HG03378 (cell line): ENCODE data around the gene ADGRG1.

Experiments
- ATAC-seq: cut with Tn5 transposase; IDR thresholded peaks from one replicate; pipeline ENCODE4 v1.9.1; 2021; ENCODE audit warnings: mild to moderate bottlenecking, moderate library complexity; ENCODE audit not compliant: unreplicated experiment

ADGRG1 gene

DNA sequence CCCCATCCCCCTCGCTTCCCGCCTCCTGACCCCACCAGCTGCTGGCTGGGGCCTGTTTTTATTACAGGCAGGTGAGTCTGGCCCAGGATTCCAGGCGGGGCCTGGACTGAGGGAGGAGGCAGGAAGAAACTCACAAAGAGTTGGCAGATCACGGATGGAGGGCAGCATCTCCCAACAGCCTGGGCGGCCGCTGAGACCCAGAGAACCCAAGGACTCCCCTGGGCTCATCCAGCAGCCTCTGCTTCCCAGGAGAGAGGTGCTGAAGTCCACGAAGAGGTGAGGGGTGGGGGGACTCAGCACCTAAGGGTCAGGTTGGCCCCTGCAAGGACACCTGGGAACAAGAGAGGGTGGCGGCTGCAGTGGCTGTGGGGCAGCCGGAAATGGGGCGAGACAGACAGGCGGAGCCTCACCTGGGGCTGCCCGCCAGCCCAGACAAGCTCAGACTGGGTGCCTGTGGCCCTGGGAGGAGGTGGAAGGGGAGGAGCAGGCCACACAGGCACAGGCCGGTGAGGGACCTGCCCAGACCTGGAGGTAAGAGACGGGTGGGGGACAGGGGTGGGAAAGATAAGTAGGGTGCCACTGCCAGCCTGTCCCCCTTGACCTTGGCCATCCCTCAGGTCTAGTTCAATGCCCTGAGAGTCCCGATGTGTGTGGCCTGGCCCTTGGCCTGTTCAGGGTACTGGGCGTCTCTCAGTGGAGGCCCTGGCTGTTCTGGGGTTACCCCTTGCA, 8.7 kb upstream of the ADGRG1 start:
- no peak for ATAC-seq

- no peak for ATAC-seq
Observed at GRCh38 chr16:57620335-57621231, 7.8 kb upstream of the ADGRG1 start.

DNA sequence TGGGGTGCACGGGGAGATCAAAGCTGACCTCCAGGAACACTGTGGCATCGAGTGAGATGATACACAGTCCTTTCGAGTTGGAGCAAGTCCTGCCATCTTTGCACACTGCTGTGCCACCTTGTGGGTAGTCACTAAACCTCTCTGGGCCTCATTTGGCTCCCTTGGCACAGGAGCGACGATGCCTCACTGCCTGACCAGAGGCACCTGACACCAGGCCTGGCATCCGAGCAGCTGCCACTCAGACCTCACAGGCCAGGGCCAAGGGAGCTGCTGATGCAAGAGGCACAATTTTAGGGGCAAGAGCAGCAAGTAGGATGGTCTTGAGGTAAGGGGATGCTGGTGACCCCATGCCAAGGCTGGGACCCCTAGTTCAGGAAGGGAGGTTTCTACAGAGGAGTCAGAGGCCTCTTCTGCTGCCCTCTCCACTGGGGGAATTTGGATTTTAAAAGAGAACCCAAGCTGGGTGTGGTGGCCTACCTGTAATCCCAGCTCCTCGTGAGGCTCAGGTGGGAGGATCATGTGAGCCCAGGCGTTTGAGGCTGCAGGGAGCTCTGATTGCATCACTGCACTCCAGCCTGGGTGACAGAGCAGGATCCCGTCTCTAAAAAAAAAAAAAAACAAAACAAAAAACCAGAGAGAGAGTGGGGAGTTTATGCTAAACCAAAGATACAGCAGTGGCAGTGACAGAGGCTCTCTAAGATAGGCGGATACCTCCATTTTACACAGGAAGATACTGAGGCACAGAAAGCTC, 6.7 kb upstream of the ADGRG1 start:
- no peak for ATAC-seq

GRCh38 chr16:57622361-57623250, 5.8 kb upstream of the ADGRG1 start:
- no peak for ATAC-seq

- no peak for ATAC-seq
Observed at GRCh38 chr16:57623251-57624043, 5.0 kb upstream of the ADGRG1 start.

DNA sequence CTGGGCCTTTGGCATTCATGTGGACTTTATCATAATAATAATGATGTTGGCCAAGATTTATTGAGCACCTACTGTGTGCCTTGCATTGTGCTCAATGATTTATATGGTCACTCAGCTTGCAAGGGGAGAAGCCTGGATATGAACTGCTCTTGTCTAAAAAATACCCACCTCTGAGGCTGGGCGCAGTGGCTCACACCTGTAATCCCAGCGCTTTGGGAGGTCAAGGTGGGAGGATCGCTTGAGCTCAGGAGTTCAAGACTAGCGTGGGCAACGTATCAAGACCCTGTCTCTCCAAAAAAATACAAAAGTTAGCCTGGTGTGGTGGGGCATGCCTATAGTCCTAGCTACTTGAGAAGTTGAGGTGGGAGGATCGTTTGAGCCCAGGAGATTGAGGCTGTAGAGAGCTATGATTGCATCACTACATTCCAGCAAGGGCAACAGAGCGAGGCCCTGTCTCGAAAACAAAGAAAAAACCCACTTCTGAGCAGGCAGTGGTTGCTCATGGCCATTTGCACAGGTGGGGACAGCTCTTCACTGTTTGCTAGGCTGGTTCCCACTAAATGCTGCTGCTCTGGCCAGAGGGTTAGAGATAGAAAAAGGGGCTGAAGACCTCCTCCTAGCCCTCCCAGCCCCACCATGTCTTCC, 4.3 kb upstream of the ADGRG1 start:
- ATAC-seq, result no peak

DNA sequence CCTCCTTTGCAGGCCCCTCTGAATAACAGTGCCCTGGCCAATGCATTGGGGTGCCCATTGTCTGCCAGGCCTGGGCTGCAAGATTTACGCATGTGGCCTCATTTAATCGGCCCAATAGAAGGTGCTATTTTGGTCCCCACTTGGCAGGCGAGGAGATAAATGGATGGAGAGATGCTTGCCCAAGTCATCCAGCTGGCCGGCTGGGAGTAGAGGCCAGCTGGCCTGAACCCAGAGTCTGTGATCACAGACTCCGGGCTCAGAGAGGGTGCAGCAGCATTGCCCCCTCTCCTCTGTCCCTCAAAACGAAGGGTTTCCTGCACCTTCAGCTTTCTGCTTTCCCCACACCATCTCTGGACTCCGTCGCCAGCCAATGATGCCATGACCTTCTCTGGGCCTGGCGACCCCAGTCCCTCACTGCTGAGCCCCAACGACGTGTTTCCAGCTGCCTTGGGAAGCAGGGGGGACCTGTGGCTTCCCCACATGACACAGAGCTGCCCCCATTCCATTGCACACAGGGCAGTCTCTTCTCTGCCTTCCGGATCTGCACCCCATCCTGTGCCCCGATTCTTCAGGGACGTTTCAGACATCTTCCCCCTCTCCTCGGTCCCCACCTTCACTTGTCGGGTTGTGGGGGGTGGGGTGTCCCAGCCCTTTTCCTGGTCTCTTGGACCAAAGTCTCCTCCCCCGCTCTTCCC, 3.5 kb upstream of the ADGRG1 start:
- no peak for ATAC-seq

- no peak for ATAC-seq
Observed at GRCh38 chr16:57626420-57627170, 1.8 kb upstream of the ADGRG1 start.

- no peak for ATAC-seq
Observed at GRCh38 chr16:57627184-57627871, 1.1 kb upstream of the ADGRG1 start.

DNA sequence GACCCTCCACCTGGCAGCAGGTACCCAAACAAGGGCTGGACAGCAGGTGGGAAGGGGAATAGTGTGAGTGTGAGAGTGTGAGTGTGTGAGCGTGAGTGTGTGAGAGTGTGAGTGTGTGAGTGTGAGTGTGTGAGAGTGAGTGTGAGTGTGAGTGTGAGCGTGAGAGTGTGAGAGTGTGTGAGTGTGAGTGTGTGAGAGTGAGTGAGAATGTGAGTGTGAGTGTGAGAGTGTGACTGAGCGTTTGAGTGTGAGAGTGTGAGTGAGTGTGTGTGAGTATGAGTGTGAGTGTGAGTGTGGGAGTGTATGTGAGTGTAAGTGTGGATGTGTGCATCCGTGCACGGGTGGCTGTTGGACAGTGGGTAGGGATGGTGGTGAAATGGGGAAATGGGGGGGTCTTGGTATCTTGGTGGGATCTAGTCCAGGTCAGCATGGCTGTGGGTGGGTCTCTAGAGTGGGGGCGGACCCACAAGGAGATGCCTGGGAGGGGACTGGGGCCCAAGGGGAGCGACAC, 408 bp downstream of the ADGRG1 start:
- ATAC-seq, result no peak

- ATAC-seq, result no peak
Observed at GRCh38 chr16:57629516-57630406, 1.3 kb downstream of the ADGRG1 start.

DNA sequence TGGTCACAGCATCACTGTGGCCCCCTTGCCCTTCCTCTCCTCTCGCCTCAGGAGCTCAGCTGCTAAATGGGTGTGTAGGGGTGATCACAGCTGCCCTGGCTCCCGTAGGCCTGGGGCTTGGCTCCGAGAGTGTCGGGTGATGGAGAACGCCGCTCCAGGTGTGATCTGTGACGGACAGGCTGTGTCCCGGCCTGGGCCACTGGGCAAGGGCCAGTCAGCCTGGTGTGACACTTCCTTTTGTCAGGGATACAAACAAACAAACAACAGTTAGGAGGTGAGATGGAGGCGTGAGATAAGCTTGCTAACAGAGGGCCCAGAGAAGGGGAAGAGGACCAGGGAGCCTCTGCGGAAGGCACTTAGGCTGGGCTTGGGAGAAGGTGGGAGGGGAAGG, 2.0 kb downstream of the ADGRG1 start:
- ATAC-seq, result no peak

DNA sequence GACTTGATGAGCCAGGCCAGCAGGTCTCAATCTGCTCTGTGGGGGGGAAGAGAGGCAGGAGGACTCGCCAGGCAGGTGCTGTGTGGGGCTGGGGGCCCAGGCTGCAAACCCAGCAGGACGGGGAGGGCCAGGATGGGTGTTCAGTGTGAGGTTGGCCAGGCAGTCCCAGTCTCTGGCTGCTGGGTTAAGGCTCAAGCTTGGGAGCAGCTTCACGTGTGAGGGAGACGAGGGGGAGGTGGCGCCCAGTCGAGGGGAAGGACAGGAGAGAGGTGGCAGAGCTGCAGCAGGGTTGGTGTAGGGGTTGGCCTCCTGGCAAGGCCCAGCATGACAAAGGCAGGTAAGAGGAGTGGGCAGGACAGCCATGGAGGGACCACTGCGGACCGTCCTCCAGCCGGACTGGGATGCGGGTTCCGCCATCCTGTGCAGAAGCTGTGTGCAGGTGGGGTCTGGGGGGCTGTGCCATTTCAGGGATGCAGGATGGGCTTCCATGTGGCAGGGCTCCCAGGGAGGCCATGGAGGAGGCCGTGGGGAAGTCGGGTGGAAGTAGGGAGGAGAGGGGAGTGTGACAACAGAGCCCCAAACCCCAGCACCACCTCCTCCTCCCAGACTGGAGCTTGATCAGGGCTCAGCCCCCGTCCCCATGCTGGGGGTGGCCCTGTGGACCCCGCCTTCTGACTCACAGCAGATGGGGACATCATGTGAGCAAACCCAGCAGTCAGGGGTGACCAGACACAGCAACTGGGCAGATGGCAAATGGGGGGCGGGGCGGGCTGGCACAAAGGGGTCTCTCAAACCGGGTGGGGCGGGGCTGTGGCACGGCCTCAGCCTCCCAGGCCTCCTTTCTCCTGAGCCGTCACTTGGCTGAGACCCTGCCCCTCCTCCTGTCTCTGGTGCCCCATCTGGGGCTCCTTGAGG, 2.8 kb downstream of the ADGRG1 start:
- ATAC-seq, result no peak

- ATAC-seq, result no peak
Observed at GRCh38 chr16:57632568-57632967, 4.1 kb downstream of the ADGRG1 start.
